Activated T-cell treated with anti-CD3 and anti-CD28 coated beads for 48 hours (primary cell): ENCODE measurements around the gene SPEN.
"Not testable (repeated sequence)": the region's sequence is repeated elsewhere in the genome, so short reads cannot be mapped to it uniquely, and the experiment has no call there.

Experiments used
- DNase-seq: peaks from one replicate; pipeline ENCODE4 v3.0.0-alpha.2; 2020; ENCODE audit warnings: low read depth

The SPEN gene

DNA sequence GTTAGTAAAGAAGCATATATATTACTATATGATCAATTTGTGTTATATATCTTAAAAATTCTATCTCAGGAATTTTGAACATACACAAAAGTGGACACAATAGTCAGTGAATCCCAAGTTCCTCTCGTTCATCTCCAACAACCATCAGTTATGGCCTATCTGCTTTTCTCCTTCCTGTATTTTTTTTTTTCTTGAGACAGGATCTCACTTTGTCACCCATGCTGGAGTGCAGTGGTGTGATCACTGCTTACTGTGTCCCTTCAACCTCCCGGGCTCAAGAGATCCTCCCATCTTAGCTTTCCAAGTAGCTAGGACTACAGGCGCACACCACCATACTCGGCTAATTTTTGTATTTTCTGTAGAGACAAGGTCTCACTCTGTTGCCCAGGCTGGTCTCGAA, 9.4 kb downstream of the SPEN start:
- DNase-seq: no peak

GRCh38 chr1:15858069-15858670, 10.7 kb downstream of the SPEN start:
- DNase-seq: no peak

GRCh38 chr1:15858672-15859372, 11.3 kb downstream of the SPEN start:
- DNase-seq: no peak

DNA sequence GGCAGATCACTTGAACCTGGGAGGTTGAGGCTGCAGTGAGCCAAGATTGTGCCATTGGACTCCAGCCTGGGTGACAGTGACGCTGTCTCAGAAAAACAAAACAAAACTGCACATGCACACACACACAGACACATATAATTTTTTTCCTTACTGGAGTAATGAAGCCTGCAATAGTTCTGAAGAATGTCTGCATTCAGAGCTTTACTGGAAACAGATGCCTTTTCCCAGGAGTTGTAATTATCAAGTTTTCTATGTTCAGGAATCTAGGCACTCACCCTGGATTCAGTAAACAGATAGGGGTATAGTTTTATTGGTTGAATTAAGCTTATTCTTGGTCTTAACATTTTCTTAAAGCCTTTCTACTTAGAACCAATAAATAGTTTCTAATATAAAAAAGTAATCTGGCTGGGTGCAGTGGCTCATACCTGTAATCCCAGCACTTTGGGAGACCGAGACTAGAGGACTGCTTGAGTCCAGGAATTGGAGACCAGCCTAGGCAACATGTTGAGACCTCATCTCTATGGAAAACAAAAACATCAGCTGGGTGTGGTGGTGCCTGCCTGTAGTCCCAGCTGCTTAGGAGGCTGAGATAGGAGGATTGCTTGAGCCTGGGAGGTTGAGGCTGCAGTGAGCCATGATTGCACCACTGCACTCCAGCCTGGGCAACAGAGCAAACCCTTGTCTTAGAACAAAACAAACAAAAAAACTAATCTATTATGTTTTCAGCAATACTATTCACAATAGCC, 15.8 kb downstream of the SPEN start:
- DNase-seq: no peak

DNA sequence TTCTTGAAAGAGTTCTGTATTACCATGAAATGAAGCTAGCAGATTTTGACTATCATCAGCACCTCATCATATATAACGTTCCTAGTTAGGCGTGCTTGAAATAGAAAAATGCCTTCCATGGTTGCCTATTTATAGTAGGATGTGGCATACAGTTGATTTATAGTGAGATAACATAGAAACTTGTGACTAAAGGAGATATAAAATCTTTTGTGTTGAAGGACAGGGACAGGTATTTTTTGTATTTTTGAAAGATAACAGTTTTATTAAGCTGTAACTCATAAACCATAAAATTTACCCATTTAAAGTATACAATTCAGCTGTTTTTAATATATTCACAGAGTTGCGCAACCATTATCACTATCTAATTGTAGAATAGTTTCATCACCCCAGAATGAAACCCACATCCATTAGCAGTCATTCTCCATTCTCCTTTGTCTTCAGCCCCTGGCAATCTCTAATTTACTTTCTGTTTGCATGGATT, 19.3 kb downstream of the SPEN start:
- no peak for DNase-seq

- no peak for DNase-seq
Measured at GRCh38 chr1:15867288-15867687, 19.8 kb downstream of the SPEN start.

- DNase-seq: no peak
Measured at GRCh38 chr1:15869413-15869812, 21.9 kb downstream of the SPEN start.

DNA sequence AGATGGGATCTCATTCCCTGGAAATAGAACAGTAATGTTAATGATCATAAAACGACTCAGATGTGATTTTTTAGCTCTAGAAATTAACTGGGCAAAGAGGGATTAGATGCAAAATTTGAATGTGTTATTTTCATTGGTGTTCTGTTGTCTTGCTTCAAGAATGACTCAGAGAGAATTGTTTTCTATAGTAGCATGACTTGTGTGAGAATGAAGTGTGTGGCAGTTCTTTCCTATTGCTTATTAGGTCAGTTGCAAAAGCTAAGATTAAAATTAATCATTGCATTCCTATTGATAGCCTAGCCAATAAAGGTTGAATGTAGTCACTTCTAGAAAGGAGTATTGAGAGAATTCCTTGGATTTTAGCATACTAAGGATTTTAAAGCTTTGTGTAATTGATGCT, 22.9 kb downstream of the SPEN start:
- no peak for DNase-seq

DNA sequence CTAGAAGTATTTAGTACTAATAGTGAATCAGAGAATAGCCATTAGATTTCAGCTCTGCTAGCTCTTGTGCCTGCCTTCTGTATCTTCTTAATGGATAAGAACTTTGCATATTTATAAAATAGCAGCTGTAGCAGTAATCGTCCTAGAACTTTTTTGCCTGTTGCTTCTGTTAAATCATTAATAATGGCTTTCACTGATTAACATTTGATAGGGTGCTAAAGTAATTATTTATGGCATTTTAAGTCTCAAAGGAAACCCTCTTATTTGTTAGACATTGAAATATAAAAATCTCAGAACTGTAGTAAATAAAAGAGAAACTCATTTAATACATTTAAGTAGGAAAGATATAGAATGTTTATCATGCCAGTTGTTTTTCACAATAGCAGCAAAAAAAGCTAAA, 27.0 kb downstream of the SPEN start:
- DNase-seq: no peak

DNA sequence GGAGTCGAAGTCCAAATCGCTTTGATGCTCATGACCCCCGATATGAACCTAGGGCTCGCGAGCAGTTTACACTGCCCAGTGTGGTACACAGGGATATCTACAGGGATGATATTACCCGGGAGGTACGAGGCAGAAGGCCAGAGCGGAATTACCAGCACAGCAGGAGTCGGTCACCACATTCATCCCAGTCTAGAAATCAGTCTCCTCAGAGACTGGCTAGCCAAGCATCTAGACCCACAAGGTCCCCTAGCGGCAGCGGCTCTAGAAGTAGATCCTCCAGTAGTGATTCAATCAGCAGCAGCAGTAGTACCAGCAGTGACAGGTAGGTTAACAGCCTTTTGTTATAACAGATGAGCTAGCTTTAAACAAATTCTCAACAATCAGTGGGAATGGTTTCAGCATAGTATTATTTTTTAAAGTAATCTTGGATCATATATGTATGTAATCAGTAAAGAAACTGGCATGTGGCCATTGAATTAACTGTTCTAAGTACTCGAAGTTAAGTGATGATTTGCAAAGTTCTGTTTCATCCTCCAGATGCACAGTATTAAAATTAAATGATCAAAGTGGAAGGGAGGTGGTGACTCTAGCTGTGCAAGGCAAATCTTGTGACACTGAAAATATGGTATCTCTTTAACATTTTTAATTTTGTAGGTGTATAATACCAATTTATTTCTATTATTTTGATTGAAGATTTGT, 29.0 kb downstream of the SPEN start:
- no peak for DNase-seq

GRCh38 chr1:15881961-15882360, 34.5 kb downstream of the SPEN start:
- DNase-seq: no peak

DNA sequence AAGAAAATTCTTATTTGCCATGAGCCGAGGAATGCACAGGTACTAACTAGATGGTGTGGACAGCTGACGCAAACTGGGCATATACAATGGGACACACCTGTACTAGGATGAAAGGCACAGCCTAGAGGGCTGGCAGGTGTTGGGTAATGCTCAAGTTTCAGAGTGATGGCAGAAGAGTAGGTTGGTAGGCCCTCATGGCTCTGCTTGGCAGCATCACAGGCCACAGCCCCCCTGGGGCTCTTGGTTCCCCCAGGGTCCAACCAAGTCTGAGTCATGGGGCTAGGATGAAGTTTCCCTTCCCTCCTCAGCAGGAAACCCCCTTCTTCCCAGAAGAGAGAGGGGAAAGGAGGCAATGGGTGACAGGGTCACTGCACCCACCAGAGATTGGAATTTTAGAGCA, 35.2 kb downstream of the SPEN start:
- no peak for DNase-seq

DNA sequence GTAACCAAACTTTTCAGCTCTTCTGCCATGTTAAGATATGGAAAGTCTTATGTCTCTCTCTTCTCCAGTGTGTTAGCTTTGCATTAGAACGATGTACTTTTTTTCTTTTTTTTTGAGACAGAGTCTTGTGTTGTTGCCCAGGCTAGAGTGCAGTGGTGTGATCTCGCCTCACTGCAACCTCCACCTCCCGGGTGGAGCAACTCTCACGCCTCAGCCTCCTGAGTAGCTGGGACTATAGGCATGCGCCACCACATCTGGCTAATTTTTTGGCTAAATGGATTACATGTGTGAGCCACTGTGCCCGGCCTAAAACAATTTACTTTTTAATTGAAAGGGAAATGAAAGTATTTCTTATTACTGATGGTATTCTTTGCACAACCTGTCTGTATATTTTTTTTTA, 35.8 kb downstream of the SPEN start:
- DNase-seq: no peak

- DNase-seq: no peak
Measured at GRCh38 chr1:15884477-15884876, 37.0 kb downstream of the SPEN start.

DNA sequence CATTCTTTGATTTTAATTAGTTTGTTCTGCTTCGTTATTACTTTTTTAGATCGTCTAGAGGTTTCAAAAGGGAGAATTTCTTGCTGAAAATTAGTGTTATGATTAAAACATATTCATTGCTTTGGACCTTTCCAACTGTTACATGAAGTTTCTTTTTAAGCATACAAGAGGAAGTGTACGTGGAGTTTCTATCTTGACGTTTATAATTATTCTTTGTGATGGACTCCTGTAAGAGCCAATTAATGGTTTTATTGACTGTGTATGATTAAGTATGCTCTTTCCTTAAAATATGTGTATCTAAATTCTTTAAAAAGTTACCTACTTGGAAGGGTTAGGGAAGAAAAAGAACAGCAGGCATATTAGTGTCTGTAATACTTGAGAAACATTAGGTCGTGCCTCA, 37.8 kb downstream of the SPEN start:
- DNase-seq: no peak

- no peak for DNase-seq
Measured at GRCh38 chr1:15885701-15886610, 38.4 kb downstream of the SPEN start.

GRCh38 chr1:15886611-15887167, 39.2 kb downstream of the SPEN start:
- no peak for DNase-seq

DNA sequence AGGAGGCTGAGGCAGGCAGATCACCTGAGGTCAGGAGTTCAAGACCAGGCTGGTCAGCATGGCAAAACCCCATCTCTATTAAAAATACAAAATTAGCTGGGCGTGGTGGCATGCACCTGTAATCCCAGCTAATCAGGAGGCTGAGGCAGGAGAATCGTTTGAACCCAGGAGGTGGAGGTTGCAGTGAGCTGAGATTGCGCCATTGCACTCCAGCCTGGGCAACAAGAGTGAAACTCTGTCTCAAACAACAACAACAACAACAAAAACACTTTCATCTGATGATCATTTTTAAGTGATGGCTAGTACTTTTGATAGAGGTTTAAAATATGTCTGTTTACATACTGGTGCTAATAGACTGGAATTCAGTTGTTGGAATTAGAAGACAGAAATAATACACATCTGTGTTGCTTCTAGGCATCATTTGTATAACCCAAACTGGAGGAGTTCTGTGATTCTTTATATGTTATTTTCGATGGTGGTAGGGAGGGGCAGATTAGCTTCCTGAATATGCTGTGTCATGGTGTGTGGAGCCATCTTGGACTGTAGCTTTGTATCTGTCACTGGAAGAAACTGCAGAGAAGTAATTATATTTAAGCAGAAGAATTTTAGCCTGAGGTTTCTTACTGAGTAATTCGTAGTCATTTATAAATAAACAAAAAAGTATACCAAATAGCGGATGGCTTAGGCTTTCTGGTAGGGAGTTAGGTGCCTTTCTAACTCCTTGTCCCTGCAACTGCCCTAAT, 45.5 kb downstream of the SPEN start:
- DNase-seq: not testable (repeated sequence)

DNA sequence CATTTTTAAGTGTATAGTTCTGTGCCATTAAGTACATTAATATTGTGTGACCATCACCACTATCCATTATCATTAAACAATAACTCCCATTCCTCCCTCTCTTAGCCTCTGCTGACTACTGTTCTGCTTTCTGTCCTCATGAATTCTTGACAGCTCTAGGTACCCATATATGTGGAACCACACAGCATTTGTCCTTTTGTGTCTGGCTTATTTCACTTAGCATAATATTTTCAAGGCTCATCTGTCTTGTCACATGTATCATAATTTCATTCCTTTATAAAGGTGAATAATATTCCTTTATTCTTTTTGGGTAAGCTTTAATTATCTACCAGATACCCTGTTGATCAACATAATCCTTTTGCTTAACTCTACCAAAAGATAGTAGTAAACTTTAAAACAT, 47.7 kb downstream of the SPEN start:
- no peak for DNase-seq

GRCh38 chr1:15896841-15897610, 49.5 kb downstream of the SPEN start:
- not testable (repeated sequence) for DNase-seq
